Amniotic stem cell (primary cell): ENCODE data around the gene MRPS30.
"Not testable (repeated sequence)": the region's sequence is repeated elsewhere in the genome, so short reads cannot be mapped to it uniquely, and the experiment has no call there.

Experiments
- DNase-seq: peaks from one replicate; lab custom pipeline; 2025; lab: John Stamatoyannopoulos, UW

MRPS30 gene

GRCh38 chr5:44808435-44809214 lies at the start of gene MRPS30:
Gene MRPS30, plus strand, starts transcription at chr5:44808947. Its CDS starts 16 bp downstream, at chr5:44808963.
- peak; percentile 95 for DNase-seq

- no peak for DNase-seq
Observed at GRCh38 chr5:44769200-44769876, 39.4 kb upstream of the MRPS30 start.

GRCh38 chr5:44769877-44770209 lies 38.9 kb upstream of the MRPS30 start:
- no peak for DNase-seq

GRCh38 chr5:44770780-44771717 lies 37.7 kb upstream of the MRPS30 start:
- DNase-seq, result no peak

- DNase-seq, result not testable (repeated sequence)
Observed at GRCh38 chr5:44772397-44772796, 36.4 kb upstream of the MRPS30 start.

- DNase-seq, result peak; percentile 17
Observed at GRCh38 chr5:44774279-44774880, 34.4 kb upstream of the MRPS30 start.

GRCh38 chr5:44779167-44779566 lies 29.6 kb upstream of the MRPS30 start:
- no peak for DNase-seq

- DNase-seq, result no peak
Observed at GRCh38 chr5:44783634-44784315, 25.0 kb upstream of the MRPS30 start.

GRCh38 chr5:44787731-44788130 lies 21.0 kb upstream of the MRPS30 start:
- DNase-seq, result no peak

- peak; percentile 6 for DNase-seq
Observed at GRCh38 chr5:44789372-44789995, 19.3 kb upstream of the MRPS30 start.

- not testable (repeated sequence) for DNase-seq
Observed at GRCh38 chr5:44792031-44792673, 16.6 kb upstream of the MRPS30 start.

GRCh38 chr5:44794371-44794770 lies 14.4 kb upstream of the MRPS30 start:
- DNase-seq, result no peak

- no peak for DNase-seq
Observed at GRCh38 chr5:44795496-44795895, 13.3 kb upstream of the MRPS30 start.

- DNase-seq, result no peak
Observed at GRCh38 chr5:44797841-44798240, 10.9 kb upstream of the MRPS30 start.

GRCh38 chr5:44801992-44802391 lies 6.8 kb upstream of the MRPS30 start:
- no peak for DNase-seq

- DNase-seq, result no peak
Observed at GRCh38 chr5:44806608-44807007, 2.1 kb upstream of the MRPS30 start.

- no peak for DNase-seq
Observed at GRCh38 chr5:44807269-44807668, 1.5 kb upstream of the MRPS30 start.

GRCh38 chr5:44809215-44809955 lies 638 bp downstream of the MRPS30 start:
- DNase-seq, result peak; percentile 53

- DNase-seq, result no peak
Observed at GRCh38 chr5:44809956-44810420, 1.2 kb downstream of the MRPS30 start.

- no peak for DNase-seq
Observed at GRCh38 chr5:44814761-44815160, 6.0 kb downstream of the MRPS30 start.
